Measurements from ENCODE around the gene KRT38. TPM values are rescaled to one million over a fixed set of nuclear protein-coding genes. Genes with fewer than 3 reads are reported as not detected.

KRT38 gene
- total RNA-seq, 4 donors from 2014 or later: not detected

- ATAC-seq (ENCODE audit: low FRiP score) (no peak), DNase-seq (ENCODE audit: low spot score) (no peak)
- no peak for TF ChIP-seq CTCF (IDR thresholded peaks at IDR 0.05)
These were observed 36.4 kb upstream of the KRT38 start for GRCh38 chr17:41476866-41477815.

GRCh38 chr17:41475421-41475820 lies 34.6 kb upstream of the KRT38 start:
- DNase-seq (ENCODE audit: low spot score): no peak
- no peak for ATAC-seq (ENCODE audit: low FRiP score)
- no peak for TF ChIP-seq CTCF (IDR thresholded peaks at IDR 0.05)

GRCh38 chr17:41474863-41475262 lies 34.1 kb upstream of the KRT38 start:
- TF ChIP-seq CTCF (IDR thresholded peaks at IDR 0.05): no peak
- no peak for DNase-seq (ENCODE audit: low spot score)
- ATAC-seq (ENCODE audit: low FRiP score): no peak

- ATAC-seq (ENCODE audit: low FRiP score) (no peak), DNase-seq (ENCODE audit: low spot score) (no peak)
- no peak for TF ChIP-seq CTCF (IDR thresholded peaks at IDR 0.05)
These were observed 27.6 kb upstream of the KRT38 start for GRCh38 chr17:41468346-41468745.

- ATAC-seq (ENCODE audit: low FRiP score): no peak
- no peak for DNase-seq (ENCODE audit: low spot score)
- TF ChIP-seq CTCF (IDR thresholded peaks at IDR 0.05): no peak
These were observed 26.8 kb upstream of the KRT38 start for GRCh38 chr17:41467561-41467960.

GRCh38 chr17:41466988-41467387 lies 26.2 kb upstream of the KRT38 start, which contains the start of gene KRT32:
KRT32 (minus strand) TSS chr17:41467386; CDS start chr17:41467325, 61 bp downstream.
- TF ChIP-seq CTCF (IDR thresholded peaks at IDR 0.05): no peak
- ATAC-seq (ENCODE audit: low FRiP score): no peak

GRCh38 chr17:41464682-41465081 lies 23.9 kb upstream of the KRT38 start:
- ATAC-seq (ENCODE audit: low FRiP score) (peak; percentile 85), DNase-seq (ENCODE audit: low spot score) (peak; percentile 38)

More at GRCh38 chr17:41466988-41467387, 26.2 kb upstream of the KRT38 start, which contains the start of gene KRT32:
- no peak for DNase-seq (ENCODE audit: low spot score)

More at GRCh38 chr17:41464682-41465081, 23.9 kb upstream of the KRT38 start:
- no peak for TF ChIP-seq CTCF (IDR thresholded peaks at IDR 0.05)
